ENCODE measurements around the gene MYL10.

MYL10 gene

DNA sequence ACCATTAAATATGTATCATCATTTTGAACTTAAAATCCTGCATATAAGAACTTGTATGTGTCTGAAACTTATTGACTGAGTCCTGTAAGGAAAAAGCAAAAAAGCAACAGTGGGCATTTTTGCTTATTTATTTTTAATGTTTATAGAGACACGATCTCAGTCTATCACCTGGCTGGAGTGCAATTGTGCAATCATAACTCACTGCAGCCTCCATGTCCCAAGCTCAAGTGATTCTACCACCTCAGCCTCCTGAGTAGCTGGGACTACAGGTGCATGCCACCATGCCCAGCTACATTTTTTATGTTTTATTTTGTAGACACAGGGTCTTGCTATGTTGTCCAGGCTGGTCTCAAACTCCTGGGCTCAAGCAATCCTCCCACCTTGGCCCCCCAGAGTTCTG, 32.2 kb downstream of the MYL10 start:
- no peak for DNase-seq (ENCODE audit: low spot score)

DNA sequence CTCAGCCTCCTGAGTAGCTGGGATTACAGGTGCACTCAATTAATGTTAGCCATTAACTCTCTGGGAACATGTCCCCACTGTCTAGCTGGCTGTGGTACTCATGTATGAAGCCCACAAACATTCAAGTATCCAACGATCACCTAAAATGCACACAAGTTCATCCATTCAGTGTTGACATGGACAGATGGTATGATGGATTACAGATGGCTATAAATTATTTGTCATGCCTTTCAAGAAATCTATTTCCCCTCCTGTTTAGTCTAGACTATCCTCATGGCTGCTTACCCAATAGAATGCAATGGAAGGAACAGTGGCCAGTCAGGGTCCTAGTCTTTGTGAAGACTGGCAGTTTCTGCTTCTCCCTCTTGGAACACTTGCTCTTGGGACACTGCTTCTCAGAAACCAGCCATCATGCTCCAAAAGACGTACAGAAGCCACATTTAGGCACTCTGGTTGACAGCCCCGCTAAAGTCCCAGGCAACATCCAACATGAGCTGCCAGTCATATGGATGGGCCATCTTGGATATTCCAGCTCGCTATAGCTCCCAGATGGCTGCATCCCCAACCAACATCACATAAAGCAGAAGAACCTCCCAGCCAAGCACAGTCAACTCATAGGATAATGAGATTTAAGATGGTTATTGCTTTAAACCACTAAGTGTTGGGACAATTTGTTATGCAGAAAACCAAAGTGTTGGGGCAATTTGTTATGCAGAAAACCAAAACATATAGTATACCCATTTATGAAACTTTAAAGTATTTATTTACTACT, 33.1 kb downstream of the MYL10 start:
- DNase-seq (ENCODE audit: low spot score): no peak

DNA sequence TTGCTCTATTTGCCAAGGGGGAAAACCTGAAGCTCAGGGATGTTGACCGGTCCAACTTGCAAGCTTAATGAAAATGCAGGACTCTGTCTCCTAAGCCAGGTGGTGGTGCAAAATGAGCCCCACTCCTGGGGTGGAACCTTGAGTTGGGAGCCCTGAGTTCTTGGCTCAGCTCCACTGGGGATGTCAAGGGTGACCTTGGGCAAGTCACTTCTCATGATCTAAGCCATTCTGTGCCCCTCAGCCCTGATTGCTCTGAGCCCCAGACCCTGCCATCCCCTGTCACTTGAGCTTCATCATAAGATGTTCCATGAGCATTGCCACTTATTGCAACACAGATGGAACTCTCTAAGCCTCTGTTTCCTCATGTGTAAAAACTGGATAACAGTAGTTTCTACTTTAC, 33.9 kb downstream of the MYL10 start:
- DNase-seq (ENCODE audit: low spot score): no peak

DNA sequence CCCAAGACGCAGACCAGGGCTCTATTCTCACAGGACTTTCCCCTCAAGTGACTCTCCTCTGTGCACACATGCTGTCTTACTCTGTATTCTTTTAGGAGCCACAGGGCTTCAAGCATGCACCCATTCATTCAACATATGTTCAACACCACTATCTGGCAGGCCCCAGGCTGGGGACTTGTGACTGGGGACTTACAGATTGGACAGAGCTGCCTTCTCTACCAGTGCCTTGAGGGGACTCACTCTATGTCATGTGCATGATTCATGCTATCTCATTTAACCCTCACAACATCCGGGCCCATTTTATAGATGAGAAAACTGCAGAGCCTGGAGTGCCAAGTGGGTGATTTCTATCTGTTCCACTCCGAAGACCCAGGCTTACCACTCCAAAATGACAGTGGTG, 34.3 kb downstream of the MYL10 start:
- DNase-seq (ENCODE audit: low spot score): no peak

DNA sequence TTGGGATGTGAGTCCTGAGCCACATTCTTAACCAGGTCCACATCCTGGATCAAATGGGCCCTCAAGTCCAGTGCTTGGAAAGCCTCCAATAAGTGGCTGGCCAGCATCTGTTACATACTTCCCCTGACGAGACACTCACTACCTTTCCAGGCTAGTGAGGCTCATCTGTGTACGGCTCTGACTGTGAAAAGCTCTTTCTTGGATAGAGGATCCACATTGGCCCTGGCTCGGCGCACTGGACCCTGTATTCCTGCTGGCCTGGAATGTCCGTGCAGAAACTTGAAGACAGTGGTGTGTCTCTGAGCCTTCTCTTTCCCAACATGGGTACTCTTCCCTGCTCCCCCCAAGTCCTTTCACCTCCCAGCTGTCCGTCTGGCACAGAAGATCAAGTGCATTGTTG, 35.5 kb downstream of the MYL10 start:
- DNase-seq (ENCODE audit: low spot score): no peak

DNA sequence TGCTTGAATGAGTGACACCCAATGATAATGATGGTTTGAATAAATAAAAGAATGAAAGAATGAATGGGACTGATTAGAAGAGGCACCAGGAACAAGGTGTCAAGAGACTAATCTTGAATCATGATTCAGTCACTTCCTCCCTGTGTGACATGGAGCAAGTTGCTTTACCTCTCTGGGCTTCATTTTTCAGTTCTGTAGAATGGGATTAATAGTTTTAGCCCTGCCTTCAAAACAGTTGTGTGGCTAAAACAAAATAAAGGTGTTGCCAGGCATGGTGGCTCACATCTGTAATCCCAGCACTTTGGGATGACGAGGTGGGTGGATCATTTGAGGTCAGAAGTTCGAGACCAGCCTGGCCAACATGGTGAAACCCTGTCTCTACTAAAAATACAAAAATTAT, 37.6 kb downstream of the MYL10 start:
- no peak for DNase-seq (ENCODE audit: low spot score)

DNA sequence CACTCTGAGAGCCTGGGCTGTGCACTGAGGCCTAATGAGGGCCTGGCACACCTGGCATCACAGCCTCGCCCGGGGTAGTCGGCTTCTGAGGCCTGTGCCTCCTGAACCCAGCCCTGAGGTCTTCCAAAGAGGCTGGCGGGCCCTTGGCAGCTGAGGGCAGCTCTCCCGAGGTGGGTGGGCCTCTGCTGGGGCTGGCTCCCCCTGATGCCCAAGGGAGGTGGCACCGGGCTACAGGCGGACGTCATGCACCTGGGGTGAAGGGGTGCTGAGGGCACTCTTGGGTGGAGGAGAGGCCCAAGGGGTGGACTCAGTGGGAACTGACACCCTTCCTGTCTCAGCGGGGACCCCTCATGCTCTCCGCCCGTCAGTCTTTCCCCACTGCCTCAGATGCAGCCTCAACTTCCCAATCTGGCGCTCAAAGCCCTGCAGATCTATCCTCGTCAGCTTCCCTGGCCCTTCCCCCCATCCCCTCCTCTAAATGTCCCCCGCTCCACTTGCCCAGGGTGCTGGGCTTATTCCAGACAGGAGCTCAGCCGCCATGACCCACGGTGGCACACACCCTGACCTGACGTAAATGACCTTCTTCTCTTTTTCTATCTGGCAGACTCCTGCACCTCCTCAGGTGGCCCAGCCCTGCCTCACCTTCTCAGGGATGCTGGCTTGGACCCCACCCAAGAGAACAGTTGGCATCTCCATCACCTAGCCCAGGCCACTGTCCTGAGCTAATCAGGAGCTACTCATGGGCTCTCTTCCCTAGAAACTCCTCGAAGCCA, 38.2 kb downstream of the MYL10 start:
- DNase-seq (ENCODE audit: low spot score): no peak

DNA sequence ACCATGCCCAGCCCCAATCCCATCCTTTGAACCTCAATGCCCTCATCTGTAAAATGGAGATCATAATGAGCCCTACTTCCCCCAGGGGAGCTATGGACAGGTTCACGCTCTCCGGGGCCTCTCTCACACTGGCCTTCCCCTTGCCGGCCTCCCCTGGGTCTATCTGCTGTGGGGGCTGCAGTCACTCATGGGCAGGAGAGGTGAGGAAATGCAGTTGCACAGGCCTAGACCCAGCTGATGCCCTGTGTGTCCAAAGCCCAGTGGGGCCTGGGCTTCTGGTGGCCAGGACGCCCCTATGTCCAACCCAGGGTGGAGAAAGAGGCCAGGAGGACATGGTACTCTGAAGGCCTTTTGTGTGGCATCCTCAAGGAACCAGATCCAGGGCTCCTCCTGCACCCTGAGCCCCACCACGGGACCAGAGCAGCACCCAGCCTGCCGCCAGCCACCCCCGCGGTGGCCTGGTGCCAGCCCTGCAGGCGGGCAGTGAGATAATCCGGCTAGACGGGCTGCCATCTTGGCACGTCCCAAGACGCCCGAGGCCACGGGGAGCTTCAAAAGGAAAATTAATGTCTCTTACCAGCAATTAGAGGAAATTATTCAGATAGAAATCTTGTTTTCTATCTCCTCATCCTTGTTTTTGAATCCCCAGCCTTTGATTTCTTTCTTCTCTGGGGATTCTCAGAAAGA, 39.0 kb downstream of the MYL10 start:
- DNase-seq (ENCODE audit: low spot score): no peak

DNA sequence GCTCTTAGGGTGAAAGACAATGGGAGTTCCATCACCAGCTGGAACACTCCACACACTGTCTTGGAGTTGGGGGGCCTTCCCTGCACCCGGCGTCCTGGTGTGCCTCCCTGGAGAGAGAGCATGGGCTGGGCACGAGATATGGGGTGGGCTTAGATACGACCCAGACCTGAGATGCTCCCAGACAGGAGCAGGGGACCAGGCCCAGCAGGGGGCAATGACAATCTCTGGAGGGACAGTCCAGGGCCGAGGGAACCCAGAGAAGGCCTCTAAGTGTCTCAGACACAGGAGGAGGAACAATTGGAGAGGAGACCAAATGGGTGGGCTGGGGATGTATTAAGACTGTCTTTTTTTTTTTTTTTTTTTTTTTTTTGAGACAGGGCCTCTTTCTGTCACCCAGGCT, 40.0 kb downstream of the MYL10 start:
- DNase-seq (ENCODE audit: low spot score): no peak

DNA sequence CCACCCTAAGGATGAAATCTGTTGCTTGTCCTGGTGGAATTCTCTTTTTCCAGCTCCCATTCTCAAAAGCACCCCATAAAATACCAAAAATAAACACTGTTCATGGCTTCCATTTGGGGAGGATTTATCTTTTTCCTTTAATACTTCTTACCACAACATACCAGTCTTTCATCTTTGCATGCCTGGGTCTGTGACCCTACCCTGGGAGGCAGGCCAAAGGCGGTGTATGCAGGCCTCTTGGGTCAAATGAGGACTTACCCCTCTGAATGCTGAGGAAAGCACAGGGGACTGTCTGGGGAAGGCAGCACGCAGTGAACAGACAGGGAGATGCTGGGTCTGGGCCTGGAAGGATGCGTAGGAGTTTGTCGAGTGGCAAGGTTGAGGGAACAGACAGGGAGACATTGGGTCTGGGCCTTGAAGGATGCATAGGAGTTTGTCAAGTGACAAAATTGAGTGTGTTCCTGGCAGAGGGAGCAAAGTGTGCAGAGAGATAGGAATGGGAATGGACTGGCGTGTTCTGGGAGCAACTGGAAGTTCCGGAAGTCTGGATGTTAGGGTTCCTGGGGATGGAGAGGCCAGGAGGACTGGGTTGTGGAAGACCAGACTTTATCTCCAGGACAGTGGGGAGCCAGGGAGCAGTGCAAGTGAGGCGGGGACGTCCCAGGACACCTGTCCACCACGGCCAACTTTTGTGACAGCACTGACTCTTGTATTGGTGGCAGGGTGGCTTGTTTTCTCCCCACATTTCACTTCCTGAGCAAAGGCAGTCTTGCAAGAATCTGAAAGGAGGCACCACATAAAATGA, 40.8 kb downstream of the MYL10 start:
- peak; percentile 43 for DNase-seq (ENCODE audit: low spot score)

DNA sequence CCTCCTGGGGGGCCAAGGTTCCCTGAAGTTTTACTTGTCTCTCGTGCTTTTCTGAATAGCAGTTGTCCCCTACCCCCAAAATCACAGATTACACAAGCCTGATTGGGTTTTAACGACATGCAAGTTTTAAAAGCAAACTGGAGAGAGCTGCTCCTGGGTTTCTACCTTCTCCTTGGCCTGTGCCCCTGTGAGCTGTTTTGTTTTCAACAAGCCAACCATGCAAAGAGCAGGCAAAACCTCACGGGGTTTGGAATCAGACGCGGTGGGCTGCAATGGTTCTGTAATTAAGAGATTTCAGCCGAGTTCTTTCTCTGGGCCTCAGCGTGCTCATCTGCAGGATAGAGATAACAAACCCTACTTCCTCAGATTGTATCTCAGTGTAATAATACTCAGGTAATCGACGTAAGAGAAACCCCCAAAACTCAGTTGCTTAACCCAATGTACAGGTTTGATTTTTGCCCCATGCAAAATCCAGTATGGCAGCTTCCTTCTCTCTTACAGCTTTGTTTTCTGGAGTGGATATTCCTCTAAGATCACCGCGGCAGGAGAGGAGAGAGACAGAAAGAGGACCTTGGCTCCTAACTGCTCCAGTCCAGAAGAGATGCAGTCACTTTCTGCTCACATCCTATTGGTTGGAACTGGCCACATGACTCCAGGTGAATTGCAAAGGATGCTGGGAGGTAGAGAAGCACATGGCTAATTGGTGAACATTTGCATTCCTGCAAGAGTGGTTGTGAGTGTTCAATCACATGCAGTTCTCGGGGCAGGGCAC, 42.0 kb downstream of the MYL10 start:
- no peak for DNase-seq (ENCODE audit: low spot score)

DNA sequence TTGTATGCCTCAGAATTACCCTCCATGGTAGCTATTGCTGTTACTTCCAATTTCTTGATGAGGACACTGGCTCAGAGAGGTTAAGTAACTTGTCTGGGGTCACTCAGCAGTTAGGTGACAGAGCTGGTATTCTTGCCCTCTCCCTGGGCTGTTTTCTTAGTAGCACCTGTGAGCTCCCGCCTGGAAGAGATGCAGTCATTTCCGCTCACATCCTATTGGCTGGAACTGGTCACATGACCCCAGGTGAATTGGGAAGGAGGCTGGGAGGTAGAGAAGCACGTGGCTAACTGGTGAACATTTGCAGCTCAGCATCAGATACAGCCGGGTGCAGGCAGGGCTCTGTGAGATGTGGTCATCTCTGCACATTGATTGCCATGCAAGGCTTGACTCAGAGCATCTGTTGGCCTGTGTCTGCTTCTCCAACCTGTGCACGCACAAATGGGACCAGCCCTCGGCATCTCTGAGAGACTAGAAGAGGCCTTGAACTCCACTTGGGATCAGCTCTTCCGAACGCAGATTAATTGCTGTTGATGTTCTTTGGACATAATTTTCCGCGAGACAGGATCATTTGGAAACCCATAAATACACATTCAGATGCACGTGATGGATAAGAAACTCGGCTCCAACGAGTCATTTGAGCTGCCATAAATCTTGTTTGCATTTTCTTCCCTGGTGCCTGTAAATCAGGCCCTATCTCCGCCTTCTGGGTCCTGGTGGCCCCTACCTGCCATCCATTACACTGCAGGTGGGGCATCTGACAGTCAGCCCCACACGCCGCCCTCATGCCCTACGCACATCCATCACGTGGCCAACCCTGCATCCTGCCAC, 42.8 kb downstream of the MYL10 start:
- DNase-seq (ENCODE audit: low spot score): no peak

DNA sequence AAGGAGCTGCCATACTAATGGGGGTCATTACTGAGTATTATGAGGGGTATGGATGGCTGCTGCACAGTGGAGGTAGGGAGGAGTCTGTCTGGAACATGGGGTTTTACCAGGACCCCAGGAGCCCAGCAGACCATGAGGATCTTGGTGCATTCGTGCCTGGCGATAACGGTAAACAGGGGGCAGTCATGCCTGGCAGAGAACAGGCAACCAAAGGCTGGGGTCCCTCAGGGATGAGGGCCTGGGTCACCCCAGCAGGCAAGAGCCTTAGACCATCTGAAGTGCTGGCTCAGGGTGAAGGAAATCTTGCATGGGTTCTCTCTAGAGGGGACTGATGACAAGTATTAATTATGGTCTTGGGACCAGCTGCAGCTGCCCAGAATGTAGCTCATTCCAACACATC, 46.1 kb downstream of the MYL10 start:
- DNase-seq (ENCODE audit: low spot score): no peak

DNA sequence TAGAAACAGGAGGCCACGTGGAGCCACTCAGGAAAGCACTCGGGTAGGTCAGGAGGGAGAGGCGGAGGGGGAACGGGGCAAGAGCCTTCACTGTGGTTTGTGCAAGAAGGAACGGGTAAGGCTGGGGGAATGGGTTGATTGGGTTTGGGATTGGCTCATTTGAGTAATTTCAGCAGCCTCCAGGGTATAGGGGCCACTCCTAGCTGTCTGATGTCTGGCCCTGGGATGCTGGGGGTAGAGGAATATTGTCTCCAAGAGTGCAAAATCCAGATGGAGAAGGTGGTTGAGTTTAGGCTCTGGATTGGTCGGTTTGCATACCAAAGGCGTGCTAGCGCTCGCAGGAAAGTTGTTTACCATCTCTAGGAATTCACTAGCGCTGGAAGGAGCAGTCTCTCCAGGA, 47.2 kb downstream of the MYL10 start:
- DNase-seq (ENCODE audit: low spot score): no peak

DNA sequence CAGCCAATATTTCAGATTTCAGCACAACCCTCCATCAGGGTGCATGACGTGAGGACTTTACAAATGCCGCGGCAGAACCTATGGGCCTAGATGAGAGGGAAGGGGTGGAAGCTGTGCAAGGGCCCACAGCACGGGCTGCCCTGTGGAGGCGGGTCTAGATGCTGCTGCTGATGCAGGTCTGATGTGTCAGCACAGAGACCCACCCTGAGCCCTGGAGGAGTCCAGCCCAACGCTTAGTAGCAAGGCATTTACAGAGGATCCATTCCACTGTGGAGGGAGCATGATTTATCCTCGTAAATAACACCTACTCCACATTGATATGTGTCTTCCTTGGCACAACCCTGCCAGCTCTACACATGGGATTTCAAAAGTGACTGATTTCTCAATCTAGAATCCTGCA, 48.5 kb downstream of the MYL10 start:
- DNase-seq (ENCODE audit: low spot score): no peak

DNA sequence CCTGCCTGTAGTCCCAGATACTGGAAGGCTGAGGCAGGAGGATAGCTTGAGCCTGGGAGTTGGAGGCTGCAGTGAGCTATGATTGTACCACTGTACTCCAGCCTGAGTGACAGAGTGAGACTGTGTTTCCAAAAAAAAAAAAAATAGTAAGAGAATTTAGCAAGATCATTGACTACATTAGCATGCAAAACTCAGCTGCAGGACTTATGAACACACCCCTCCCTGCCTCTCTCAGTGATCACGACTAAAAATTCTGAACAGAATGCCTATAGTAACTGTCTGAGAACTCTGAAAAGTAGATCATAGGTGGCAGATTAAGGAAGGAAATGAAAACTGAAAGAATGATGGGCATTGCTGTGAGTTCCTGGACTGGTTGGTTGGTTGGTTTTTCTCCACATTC, 50.5 kb downstream of the MYL10 start:
- DNase-seq (ENCODE audit: low spot score): no peak

DNA sequence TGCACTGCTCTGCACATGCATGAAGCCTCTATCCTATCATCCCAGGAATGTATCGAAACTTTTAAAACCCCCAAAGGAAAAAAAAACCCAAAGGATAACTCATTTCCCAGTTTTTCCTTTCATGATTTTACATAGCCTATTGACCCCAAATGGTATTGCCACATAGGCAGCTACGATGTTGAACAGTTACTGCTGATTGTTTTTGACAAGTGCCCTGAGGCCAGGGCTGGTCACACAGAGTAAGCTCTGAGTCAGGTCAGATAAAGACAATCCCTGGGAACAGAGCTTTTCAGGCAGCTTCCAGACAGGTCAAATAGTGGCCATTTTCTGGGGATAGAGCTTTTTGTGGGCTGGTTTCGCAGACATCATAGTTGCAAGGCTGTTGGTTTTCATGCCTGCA, 52.1 kb downstream of the MYL10 start:
- no peak for DNase-seq (ENCODE audit: low spot score)

DNA sequence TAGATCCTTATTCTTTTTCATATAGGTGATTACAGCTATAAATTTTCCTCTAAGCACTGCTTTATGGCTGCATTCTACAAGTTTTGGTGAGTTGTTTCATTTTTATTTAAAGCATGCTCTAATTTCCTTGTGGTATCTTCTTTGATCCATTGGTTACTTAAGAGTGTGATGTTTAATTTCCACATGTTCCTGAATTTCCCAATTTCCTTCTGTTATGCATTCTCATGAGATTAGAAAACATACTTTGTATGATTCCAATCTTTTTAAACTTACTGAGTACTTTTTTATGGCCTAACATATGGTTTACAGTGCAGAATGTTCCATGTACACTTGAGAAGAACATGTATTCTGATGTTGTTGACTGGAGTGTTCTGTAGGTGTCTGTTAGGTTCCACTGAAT, 53.4 kb downstream of the MYL10 start:
- DNase-seq (ENCODE audit: low spot score): no peak

DNA sequence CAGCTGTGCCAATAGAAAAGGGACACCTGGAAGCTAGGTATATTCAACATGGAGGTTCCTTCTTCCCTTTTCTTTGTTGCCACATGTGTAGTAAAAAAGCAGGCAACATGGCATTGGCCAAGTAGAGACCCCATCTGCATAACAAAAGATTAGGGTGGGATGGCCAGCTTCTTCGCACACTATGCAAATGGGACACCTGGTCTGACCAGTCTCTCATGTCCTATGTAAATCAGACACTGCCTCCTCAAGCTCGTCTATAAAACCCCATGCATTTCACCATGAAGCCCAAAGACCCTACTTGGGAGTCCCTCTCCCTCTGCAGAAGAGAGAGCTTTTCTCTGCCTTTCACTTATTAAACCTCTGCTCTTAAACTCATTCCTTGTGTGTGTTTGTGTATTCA, 53.9 kb downstream of the MYL10 start:
- DNase-seq (ENCODE audit: low spot score): no peak

DNA sequence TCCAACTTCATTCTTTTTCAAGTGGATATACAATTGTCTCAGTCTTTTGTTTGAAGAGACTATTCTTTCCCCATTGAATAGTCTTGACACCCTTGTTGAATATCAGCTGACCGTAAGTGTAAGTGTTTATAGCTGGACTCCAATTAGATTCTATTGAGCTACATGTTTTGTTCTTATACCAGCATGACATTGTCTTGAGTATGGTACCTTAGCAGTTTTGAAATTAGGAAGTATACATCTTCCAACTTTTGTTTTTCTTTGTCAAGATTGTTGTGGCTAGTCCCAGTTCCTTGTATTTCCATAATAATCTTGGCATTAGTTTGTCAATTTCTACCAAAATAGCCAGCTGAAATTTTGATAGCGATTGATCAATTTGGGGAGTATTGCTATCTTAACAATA, 56.9 kb downstream of the MYL10 start:
- DNase-seq (ENCODE audit: low spot score): no peak

DNA sequence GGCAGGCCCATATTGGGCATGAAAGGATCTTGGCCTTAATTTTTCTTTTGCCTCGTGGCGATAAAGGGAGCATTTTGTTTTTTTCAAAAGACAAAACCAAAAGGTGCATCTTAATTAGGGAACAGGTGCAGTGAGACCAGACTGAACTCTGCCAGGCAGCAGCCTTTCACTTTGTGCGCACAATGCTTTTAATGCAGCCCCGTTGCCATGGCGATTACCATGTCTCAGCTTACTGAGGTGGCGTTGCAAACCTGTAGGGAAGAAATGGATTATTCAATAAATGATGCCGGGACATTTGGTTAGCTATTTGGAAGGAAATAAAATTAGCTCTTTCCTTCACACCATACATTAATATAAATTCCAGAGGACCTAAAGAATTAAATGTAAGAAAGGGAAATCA, 61.9 kb downstream of the MYL10 start:
- no peak for DNase-seq (ENCODE audit: low spot score)

Measured in AG08395 (cell line).